PC-9 (cell line): ENCODE data around the gene LBH. TPM values are rescaled to one million over a fixed set of nuclear protein-coding genes. Genes with fewer than 3 reads are reported as not detected.

Experiments
- BruUV-seq: library from RNA; stranded (reverse); fragments of 400-500 nt; replicated peaks from 2 replicates; lab custom pipeline; 2021; lab: Mats Ljungman, UMichigan
- CTCF ChIA-PET: fragments of 300-600 bp; sonication (Branson Sonifier 250); formaldehyde crosslinking; loops from one replicate; lab custom pipeline; 2022; ENCODE audit warnings: antibody characterized with exemption; lab: Charles Lee
- POLR2A ChIA-PET: fragments of 300-600 bp; sonication (Branson Sonifier 250); formaldehyde crosslinking; loops from one replicate; lab custom pipeline; 2022; ENCODE audit warnings: antibody characterized with exemption; ENCODE audit not compliant: unreplicated experiment; lab: Charles Lee
- DNase-seq, 2 experiments: peaks; one replicate each; pipeline versions ENCODE4 v3.0.0 to v3.0.0-alpha.2; 2015 to 2022; ENCODE audit warnings: mixed read lengths in 1 of 2
- H2AFZ ChIP-seq: fragments of 200-600 bp; sonication (generic); 2 replicates; pipeline ENCODE4 v1.8.1; 2017; ENCODE audit warnings: antibody characterized with exemption
- H3F3A ChIP-seq: fragments of 200-600 bp; sonication (generic); 2 replicates; pipeline ENCODE4 v1.8.1; 2017; ENCODE audit warnings: antibody characterized with exemption, mild to moderate bottlenecking, low read depth; ENCODE audit not compliant: insufficient read depth
- H3K27ac ChIP-seq: fragments of 200-600 bp; sonication (generic); 2 replicates; pipeline ENCODE4 v1.6.1; 2016; ENCODE audit warnings: mixed run types
- H3K27me3 ChIP-seq: fragments of 200-600 bp; sonication (generic); 2 replicates; pipeline ENCODE4 v1.6.1; 2016; ENCODE audit warnings: low read depth, mixed run types; ENCODE audit not compliant: insufficient read depth
- H3K36me3 ChIP-seq: fragments of 200-600 bp; sonication (generic); 2 replicates; pipeline ENCODE4 v1.6.1; 2016; ENCODE audit warnings: low read depth, mixed run types
- H3K4me1 ChIP-seq: fragments of 200-600 bp; sonication (generic); replicated peaks from 2 replicates; pipeline ENCODE4 v1.6.1; 2016; ENCODE audit warnings: mixed run types; ENCODE audit not compliant: insufficient read depth
- H3K4me2 ChIP-seq: fragments of 200-600 bp; sonication (generic); 2 replicates; pipeline ENCODE4 v1.6.1; 2017; ENCODE audit warnings: mixed run types
- H3K4me3 ChIP-seq: fragments of 200-600 bp; sonication (generic); 2 replicates; pipeline ENCODE4 v1.6.1; 2016; ENCODE audit warnings: mixed run types
- H3K79me2 ChIP-seq: fragments of 200-600 bp; sonication (generic); 2 replicates; pipeline ENCODE4 v1.6.1; 2017; ENCODE audit warnings: low read depth, mixed run types
- H3K9me2 ChIP-seq: fragments of 200-600 bp; sonication (generic); 2 replicates; pipeline ENCODE4 v1.8.1; 2017; ENCODE audit warnings: mild to moderate bottlenecking; ENCODE audit not compliant: insufficient read depth
- H3K9me3 ChIP-seq: fragments of 200-600 bp; sonication (generic); 2 replicates; pipeline ENCODE4 v1.8.1; 2016; ENCODE audit warnings: low read depth; ENCODE audit not compliant: insufficient read depth
- H4K20me1 ChIP-seq: fragments of 200-600 bp; sonication (generic); 2 replicates; pipeline ENCODE4 v1.8.1; 2017; ENCODE audit not compliant: insufficient read depth
- EZH2 ChIP-seq: fragments of 200-600 bp; sonication (generic); IDR thresholded peaks from 2 replicates; pipeline ENCODE4 v1.8.0; 2017; ENCODE audit warnings: antibody characterized with exemption, low read depth
- intact Hi-C: fragments of 100-400 bp; cut with micrococcal nuclease; formaldehyde crosslinking; loops from one replicate; pipeline ENCODE4 v1.10.0; 2022; ENCODE audit not compliant: unreplicated experiment
- total RNA-seq: library from RNA; stranded (reverse); gene quantifications from 2 replicates; pipeline ENCODE4 v1.2.3, GENCODE V29; 2021
- TF ChIP-seq, protein P1 (sequence below): fragments of 200-600 bp; sonication (generic); conservative IDR thresholded peaks from 2 replicates; pipeline ENCODE4 v1.6.1; 2017; ENCODE audit warnings: mixed run types, antibody characterized with exemption, mild to moderate bottlenecking, moderate library complexity

LBH gene
- total RNA-seq, 1 experiment from 2014 or later = 30.6 TPM

GRCh38 chr2:30302566-30302965 is 71.2 kb downstream of the LBH start:
- no peaks in the 10 kb centered on the region; the same call in 1 of the 2 replicates for H3K4me1 ChIP-seq
- CTCF ChIA-PET = no interaction called here

GRCh38 chr2:30303095-30303494 is 71.8 kb downstream of the LBH start:
- no peaks in the 10 kb centered on the region; the same call in 1 of the 2 replicates for H3K4me1 ChIP-seq
- no peaks in the 10 kb centered on the region for H4K20me1 ChIP-seq
- POLR2A ChIA-PET = interaction anchor here (0.7 kb wide), 1 partner anchor 50 kb away, joined by 5 read pairs; no protein-coding TSS in a partner anchor
- H3K9me2 ChIP-seq = no peaks in the 10 kb centered on the region; the same call in 1 of the 2 replicates
- BruUV-seq = no TSS peak
- DNase-seq = no peak
- H3K27ac ChIP-seq = no peak overlapping the region
- H3F3A ChIP-seq = no peaks in the 10 kb centered on the region
- H3K4me3 ChIP-seq = no peak overlapping the region
- H3K79me2 ChIP-seq = no peaks in the 10 kb centered on the region
- H3K36me3 ChIP-seq = no peaks in the 10 kb centered on the region
- intact Hi-C loops = no loop called here
- H3K27me3 ChIP-seq = no peaks in the 10 kb centered on the region
- CTCF ChIA-PET = no interaction called here
- TF ChIP-seq, protein P1, sequence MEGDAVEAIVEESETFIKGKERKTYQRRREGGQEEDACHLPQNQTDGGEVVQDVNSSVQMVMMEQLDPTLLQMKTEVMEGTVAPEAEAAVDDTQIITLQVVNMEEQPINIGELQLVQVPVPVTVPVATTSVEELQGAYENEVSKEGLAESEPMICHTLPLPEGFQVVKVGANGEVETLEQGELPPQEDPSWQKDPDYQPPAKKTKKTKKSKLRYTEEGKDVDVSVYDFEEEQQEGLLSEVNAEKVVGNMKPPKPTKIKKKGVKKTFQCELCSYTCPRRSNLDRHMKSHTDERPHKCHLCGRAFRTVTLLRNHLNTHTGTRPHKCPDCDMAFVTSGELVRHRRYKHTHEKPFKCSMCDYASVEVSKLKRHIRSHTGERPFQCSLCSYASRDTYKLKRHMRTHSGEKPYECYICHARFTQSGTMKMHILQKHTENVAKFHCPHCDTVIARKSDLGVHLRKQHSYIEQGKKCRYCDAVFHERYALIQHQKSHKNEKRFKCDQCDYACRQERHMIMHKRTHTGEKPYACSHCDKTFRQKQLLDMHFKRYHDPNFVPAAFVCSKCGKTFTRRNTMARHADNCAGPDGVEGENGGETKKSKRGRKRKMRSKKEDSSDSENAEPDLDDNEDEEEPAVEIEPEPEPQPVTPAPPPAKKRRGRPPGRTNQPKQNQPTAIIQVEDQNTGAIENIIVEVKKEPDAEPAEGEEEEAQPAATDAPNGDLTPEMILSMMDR = no peak
- TF ChIP-seq EZH2 = no peak
- no peak overlapping the region for H2AFZ ChIP-seq
- H3K4me2 ChIP-seq = no peak overlapping the region
- H3K9me3 ChIP-seq = no peaks in the 10 kb centered on the region

More at GRCh38 chr2:30302566-30302965, 71.2 kb downstream of the LBH start:
- no peaks in the 10 kb centered on the region for H3K27me3 ChIP-seq
- H3F3A ChIP-seq = no peaks in the 10 kb centered on the region
- H3K36me3 ChIP-seq = no peaks in the 10 kb centered on the region
- no peak for DNase-seq
- no peak overlapping the region for H3K4me2 ChIP-seq
- H3K4me3 ChIP-seq = no peak overlapping the region
- no peaks in the 10 kb centered on the region for H4K20me1 ChIP-seq
- intact Hi-C loops = no loop called here
- no peaks in the 10 kb centered on the region for H3K79me2 ChIP-seq
- TF ChIP-seq, protein P1 = no peak
- no peak for TF ChIP-seq EZH2
- H3K27ac ChIP-seq = no peak overlapping the region
- no TSS peak for BruUV-seq
- POLR2A ChIA-PET = interaction anchor here (0.7 kb wide), 1 partner anchor 49 kb away, joined by 5 read pairs; no protein-coding TSS in a partner anchor
- H3K9me3 ChIP-seq = no peaks in the 10 kb centered on the region
- H2AFZ ChIP-seq = no peak overlapping the region
- H3K9me2 ChIP-seq = no peaks in the 10 kb centered on the region; the same call in 1 of the 2 replicates

DNA sequence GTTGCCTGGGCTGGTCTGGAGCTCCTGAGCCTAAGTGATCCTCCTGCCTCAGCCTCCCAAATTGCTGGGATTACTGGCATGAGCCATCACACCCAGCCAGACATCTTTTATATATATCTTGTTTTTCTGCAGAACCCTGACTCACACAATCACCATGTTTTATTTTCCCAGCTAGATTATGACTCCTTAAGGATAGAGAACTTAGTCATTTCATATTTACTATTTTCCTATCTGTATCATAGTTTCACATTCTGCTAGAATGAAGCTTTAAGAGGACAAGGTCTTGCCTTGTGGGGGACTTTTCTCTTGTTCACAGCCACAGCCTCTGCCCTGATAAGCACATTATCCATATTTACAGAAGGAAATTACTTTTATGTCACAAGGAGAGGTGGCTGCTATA is 73.9 kb downstream of the LBH start:
- BruUV-seq = no TSS peak
- no peaks in the 10 kb centered on the region for H3K9me3 ChIP-seq
- no peaks in the 10 kb centered on the region; the same call in 1 of the 2 replicates for H3K9me2 ChIP-seq
- H3K4me2 ChIP-seq = no peak overlapping the region
- no peak overlapping the region for H3K27ac ChIP-seq
- no peaks in the 10 kb centered on the region; the same call in 1 of the 2 replicates for H3K4me1 ChIP-seq
- H4K20me1 ChIP-seq = no peaks in the 10 kb centered on the region
- no peaks in the 10 kb centered on the region for H3F3A ChIP-seq
- DNase-seq = no peak
- CTCF ChIA-PET = no interaction called here
- intact Hi-C loops = no loop called here
- no peak overlapping the region for H3K4me3 ChIP-seq
- no peaks in the 10 kb centered on the region for H3K27me3 ChIP-seq
- no peak overlapping the region for H2AFZ ChIP-seq
- POLR2A ChIA-PET = interaction anchor here (0.6 kb wide), 1 partner anchor 151 kb away, joined by 3 read pairs; no protein-coding TSS in a partner anchor
- H3K79me2 ChIP-seq = no peaks in the 10 kb centered on the region
- H3K36me3 ChIP-seq = no peaks in the 10 kb centered on the region
- TF ChIP-seq, protein P1 = no peak
- TF ChIP-seq EZH2 = no peak
